Transverse colon (tissue), 4 donors: Measurements from ENCODE around the gene FRMD8. TPM values are rescaled to one million over a fixed set of nuclear protein-coding genes. Genes with fewer than 3 reads are reported as not detected.

Source experiments
- DNase-seq: peaks from one replicate; pipeline ENCODE4 v3.0.0-alpha.2; 2019
- H3K27ac ChIP-seq, 4 donors: fragments of 200-600 bp; sonication (generic); 2 replicates each; pipeline ENCODE4 v1.5.1; 2016 to 2018; ENCODE audit warnings: inconsistent platforms in 4 of 4
- H3K27me3 ChIP-seq: fragments of 200-600 bp; sonication (generic); 2 replicates; pipeline ENCODE4 v1.5.1; 2017; ENCODE audit warnings: inconsistent platforms
- H3K36me3 ChIP-seq, 4 donors: fragments of 200-600 bp; sonication (generic); 2 replicates each; pipeline ENCODE4 v1.5.1; 2017 to 2019; ENCODE audit warnings: inconsistent platforms in 4 of 4
- H3K4me1 ChIP-seq, 4 donors: fragments of 200-600 bp; sonication (generic); 2 replicates each; pipeline ENCODE4 v1.5.1; 2017 to 2020; ENCODE audit warnings: inconsistent platforms in 4 of 4
- H3K4me3 ChIP-seq, 4 donors: fragments of 200-600 bp; sonication (generic); 1 replicate in 1 of 4; 2 replicates in 3 of 4; pipeline versions ENCODE4 v1.5.1 to v1.6.1; 2017 to 2019; ENCODE audit warnings: inconsistent platforms in 4 of 4
- H3K9me3 ChIP-seq, 2 donors: fragments of 200-600 bp; sonication (generic); 2 replicates each; pipeline ENCODE4 v1.5.1; 2017 to 2019; ENCODE audit warnings: inconsistent platforms in 2 of 2
- EP300 ChIP-seq: sonication (generic); formaldehyde crosslinking; IDR thresholded peaks from one replicate; pipeline ENCODE4 v1.6.1; 2017; ENCODE audit warnings: antibody characterized with exemption, low read depth
- POLR2A ChIP-seq: fragments of 450-650 bp; IDR thresholded peaks from one replicate; pipeline ENCODE4 v1.6.1; 2016; ENCODE audit warnings: antibody characterized with exemption, mild to moderate bottlenecking, moderate library complexity
- POLR2AphosphoS5 ChIP-seq, 3 donors: sonication (generic); formaldehyde crosslinking; IDR thresholded peaks; one replicate each; pipeline ENCODE4 v1.6.1; 2016; ENCODE audit warnings: antibody characterized with exemption in 3 of 3
- WGBS, 2 donors: methylation state at CpG; one replicate each; pipeline ENCODE4 v1.1.5; 2018; ENCODE audit warnings: low coverage in 1 of 2; 5-methylcytosine and 5-hydroxymethylcytosine counted together
- in situ Hi-C, 4 donors: fragments of 200-750 bp; cut with MboI; loops; one replicate each; pipeline versions ENCODE4 v1.15.0 to v1.15.1; 2017; ENCODE audit warnings: low sequenced_read_pairs in 3 of 4, low pct_ligation_motif_present in 1 of 4, low pct_unique_long_range_greater_than_20kb in 1 of 4
- intact Hi-C: fragments of 100-400 bp; cut with DNase I; formaldehyde crosslinking; loops from one replicate; pipeline ENCODE4 v1.15.1; 2023; ENCODE audit warnings: low total_unique reads
- total RNA-seq, 4 donors: library from RNA; depleted of rRNA; stranded (reverse); fragments of >200 nt; gene quantifications; one replicate each; pipeline ENCODE4 v1.1.0, GENCODE V29; 2016
- TF ChIP-seq, protein P1 (sequence below), 5 experiments: fragments of 200-600 bp in 3 of 5; fragments of 450-650 bp in 2 of 5; sonication (generic) in 3 of 5; IDR thresholded peaks; 1 replicate in 2 of 5; 2 replicates in 3 of 5; pipeline ENCODE4 v1.5.1; 2016 to 2017; ENCODE audit warnings: antibody characterized with exemption in 5 of 5, inconsistent platforms in 3 of 5, mild to moderate bottlenecking in 2 of 5, moderate library complexity in 1 of 5

Gene FRMD8
- total RNA-seq, 4 donors from 2014 or later: 64.3 to 164 (median 128) TPM

DNA sequence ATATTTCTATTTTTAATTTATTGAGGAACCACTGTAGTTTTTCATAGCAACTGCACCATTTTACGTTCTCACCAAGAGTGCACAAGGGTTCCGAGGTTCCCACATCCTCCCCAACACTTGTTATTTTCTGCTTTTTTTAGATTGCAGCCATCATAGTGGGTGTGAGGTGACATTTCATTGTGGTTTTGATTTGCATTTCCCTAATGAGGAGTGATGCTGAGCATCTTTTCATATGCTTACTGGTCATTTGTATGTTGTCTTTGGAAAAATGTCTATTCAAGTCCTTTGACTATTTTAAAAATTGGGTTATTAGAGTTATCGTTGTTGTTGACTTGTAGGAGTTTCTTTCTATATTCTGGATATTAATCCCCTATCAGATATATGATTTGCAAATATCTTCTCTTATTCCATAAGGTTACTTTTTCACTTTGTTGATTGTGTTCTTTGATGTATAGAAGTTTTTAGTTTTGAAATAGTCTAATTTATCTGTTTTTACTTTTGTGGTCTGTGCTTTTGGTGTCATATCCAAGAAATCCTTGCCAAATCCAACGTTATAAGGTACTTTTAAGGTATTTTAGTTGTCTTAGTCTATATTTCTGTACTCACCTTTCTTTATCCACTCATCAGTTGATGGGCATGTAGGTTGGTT, 45.1 kb downstream of the FRMD8 start:
- Histone ChIP-seq H3K9me3 (no peaks in the 10 kb centered on the region), H3K27ac (peak overlapping the region; percentile 100), H3K4me3 (peak overlapping the region in 1 of 4 donors; percentile 81), H3K36me3 (peaks cover 0 to 26% (median 13%) of the 10 kb centered on the region in 4 donors), H3K27me3 (no peaks in the 10 kb centered on the region), H3K4me1 (peaks cover 27 to 99% (median 51%) of the 10 kb centered on the region in 4 donors)
- 44 to 45% methylated on average over 4 of the region's 4 CpGs for WGBS, 2 donors
- in situ Hi-C loops: no loop called here
- intact Hi-C loops: no loop called here
- DNase-seq: peak; percentile 32
- TF ChIP-seq EP300: no peak
- TF ChIP-seq, protein P1, sequence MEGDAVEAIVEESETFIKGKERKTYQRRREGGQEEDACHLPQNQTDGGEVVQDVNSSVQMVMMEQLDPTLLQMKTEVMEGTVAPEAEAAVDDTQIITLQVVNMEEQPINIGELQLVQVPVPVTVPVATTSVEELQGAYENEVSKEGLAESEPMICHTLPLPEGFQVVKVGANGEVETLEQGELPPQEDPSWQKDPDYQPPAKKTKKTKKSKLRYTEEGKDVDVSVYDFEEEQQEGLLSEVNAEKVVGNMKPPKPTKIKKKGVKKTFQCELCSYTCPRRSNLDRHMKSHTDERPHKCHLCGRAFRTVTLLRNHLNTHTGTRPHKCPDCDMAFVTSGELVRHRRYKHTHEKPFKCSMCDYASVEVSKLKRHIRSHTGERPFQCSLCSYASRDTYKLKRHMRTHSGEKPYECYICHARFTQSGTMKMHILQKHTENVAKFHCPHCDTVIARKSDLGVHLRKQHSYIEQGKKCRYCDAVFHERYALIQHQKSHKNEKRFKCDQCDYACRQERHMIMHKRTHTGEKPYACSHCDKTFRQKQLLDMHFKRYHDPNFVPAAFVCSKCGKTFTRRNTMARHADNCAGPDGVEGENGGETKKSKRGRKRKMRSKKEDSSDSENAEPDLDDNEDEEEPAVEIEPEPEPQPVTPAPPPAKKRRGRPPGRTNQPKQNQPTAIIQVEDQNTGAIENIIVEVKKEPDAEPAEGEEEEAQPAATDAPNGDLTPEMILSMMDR (IDR thresholded peaks at IDR 0.05): no peak
- TF ChIP-seq POLR2AphosphoS5 (IDR thresholded peaks at IDR 0.05): peak; percentile 44 to 85 (median 52)

DNA sequence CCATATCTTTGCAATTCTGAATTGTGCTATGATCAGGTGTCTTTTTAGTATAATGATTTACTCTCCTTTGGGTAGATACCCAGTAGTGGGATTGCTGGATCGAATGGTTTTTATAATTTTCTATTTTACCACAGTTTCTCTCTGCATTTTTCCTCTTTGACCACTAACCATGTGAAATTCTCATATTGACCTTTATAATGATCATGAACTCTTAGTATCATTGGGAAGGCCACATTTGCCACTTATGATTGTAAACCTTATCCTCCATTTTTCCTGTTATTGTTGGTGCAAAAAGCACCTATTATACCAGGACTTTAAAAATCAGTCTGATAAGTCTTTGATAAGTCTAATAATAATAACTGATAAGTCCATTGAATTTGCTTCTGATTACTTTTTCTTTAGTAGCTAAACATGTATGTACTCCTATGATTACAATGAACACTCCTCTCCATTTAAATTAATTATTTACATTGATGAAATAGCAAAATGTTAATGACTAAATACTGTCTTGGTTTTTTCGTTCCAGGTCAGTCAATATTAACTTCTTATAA, 45.7 kb downstream of the FRMD8 start:
- Histone ChIP-seq H3K27me3 (no peaks in the 10 kb centered on the region), H3K4me3 (peak overlapping the region in 1 of 4 donors; percentile 3), H3K9me3 (no peaks in the 10 kb centered on the region), H3K27ac (peak overlapping the region; percentile 100), H3K4me1 (peaks cover 27 to 94% (median 48%) of the 10 kb centered on the region in 4 donors), H3K36me3 (peaks cover 0 to 29% (median 13%) of the 10 kb centered on the region in 4 donors)
- in situ Hi-C loops (no loop called here), intact Hi-C loops (no loop called here)
- 58 to 68% methylated on average over 2 of the region's 2 CpGs for WGBS, 2 donors
- peak in 2 of 3 donors; percentile 39 to 82 for TF ChIP-seq POLR2AphosphoS5 (IDR thresholded peaks at IDR 0.05)
- no peak for TF ChIP-seq EP300
- TF ChIP-seq POLR2A: no peak
- TF ChIP-seq, protein P1 (IDR thresholded peaks at IDR 0.05): no peak
- DNase-seq: no peak

DNA sequence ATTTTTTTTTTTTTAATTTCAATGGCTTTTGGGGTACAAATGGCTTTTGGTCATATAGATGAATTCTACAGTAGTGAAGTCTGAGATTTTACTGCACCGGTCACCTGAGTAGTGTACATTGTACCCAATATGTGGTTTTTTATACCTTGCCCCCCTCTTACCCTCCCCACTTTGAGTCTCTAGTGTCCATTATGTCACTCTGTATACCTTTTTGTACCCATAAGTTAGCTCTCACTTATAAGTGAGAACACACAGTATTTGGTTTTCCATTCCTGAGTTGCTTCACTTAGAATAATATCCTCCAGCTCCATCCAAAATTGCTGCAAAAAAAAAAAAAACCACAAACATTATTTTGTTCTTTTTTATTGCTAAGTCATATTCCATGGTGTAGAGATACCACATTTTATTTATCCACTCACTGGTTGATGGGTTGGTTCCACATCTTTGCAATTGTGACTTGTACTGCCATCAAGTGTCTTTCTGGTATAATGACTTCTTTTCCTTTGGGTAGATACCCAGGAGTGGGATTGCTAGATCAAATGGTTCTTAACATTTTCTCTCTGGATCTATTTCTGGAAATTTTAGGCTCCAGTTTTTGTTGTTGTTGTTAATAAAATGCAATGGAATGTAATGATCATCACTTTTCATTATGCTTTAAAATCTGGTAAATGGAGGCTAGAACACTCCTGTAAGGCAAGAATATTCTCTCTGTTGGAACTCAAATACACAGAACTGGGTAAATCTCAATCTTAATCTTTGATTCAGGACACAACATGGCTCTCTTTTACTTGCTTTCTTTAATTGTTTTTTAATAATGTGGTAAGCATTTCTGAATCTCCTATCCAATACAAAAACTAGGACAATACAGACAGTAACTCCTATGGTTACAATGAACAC, 46.5 kb downstream of the FRMD8 start:
- TF ChIP-seq, protein P1 (IDR thresholded peaks at IDR 0.05): peak in 4 of 5 experiments; percentile 15 to 31 (median 20)
- TF ChIP-seq POLR2AphosphoS5 (IDR thresholded peaks at IDR 0.05) (peak; percentile 27 to 80 (median 65)), POLR2A (no peak)
- peaks cover 0 to 36% (median 14%) of the 10 kb centered on the region in 4 donors for H3K36me3 ChIP-seq
- in situ Hi-C loops (no loop called here), intact Hi-C loops (no loop called here)
- H3K4me1 ChIP-seq: peaks cover 24 to 93% (median 45%) of the 10 kb centered on the region in 4 donors
- H3K27me3 ChIP-seq: no peaks in the 10 kb centered on the region
- 94 to 100% methylated on average over 1 of the region's 1 CpG for WGBS, 2 donors
- peak; percentile 3 for DNase-seq
- no peaks in the 10 kb centered on the region for H3K9me3 ChIP-seq
- H3K4me3 ChIP-seq: no peak overlapping the region
- peak overlapping the region; percentile 100 for H3K27ac ChIP-seq

DNA sequence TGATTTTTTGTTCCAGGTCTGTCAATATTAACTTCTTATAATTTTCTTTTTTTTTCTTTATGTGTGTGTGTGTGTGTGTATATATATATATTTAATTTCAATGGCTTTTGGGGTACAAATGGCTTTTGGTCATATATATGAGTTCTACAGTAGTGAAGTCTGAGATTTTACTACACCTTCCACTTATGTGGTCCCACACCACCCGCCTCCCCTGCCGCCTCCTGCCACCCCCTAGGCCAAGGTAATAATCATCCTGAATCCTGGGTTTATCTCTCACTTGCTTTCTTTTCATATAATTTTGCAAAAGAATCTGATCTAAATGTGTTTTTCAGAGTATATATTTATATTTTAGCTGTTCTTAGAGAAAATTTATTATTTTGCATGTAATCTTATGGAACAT, 47.2 kb downstream of the FRMD8 start:
- DNase-seq: peak; percentile 9
- intact Hi-C loops: no loop called here
- Histone ChIP-seq H3K4me3 (no peak overlapping the region), H3K27me3 (no peaks in the 10 kb centered on the region), H3K9me3 (no peaks in the 10 kb centered on the region), H3K27ac (peak overlapping the region; percentile 100), H3K4me1 (peaks cover 19 to 91% (median 40%) of the 10 kb centered on the region in 4 donors), H3K36me3 (peaks cover 0 to 42% (median 16%) of the 10 kb centered on the region in 4 donors)
- WGBS, 2 donors: 96 to 100% methylated on average over 1 to 2 of the region's 2 CpGs
- in situ Hi-C loops: no loop called here
- no peak for TF ChIP-seq POLR2A
- no peak for TF ChIP-seq POLR2AphosphoS5 (IDR thresholded peaks at IDR 0.05)
- no peak for TF ChIP-seq EP300
- TF ChIP-seq, protein P1 (IDR thresholded peaks at IDR 0.05): no peak
